GM21447 (cell line): ENCODE results near the gene CHKA.

Experiments used
- ATAC-seq: cut with Tn5 transposase; IDR thresholded peaks from one replicate; pipeline ENCODE4 v1.9.1; 2021; ENCODE audit not compliant: unreplicated experiment

CHKA gene

GRCh38 chr11:68004551-68005335, 116.4 kb downstream of the CHKA start:
- no peak for ATAC-seq

GRCh38 chr11:68003846-68004550, 117.2 kb downstream of the CHKA start, which contains the start of gene UNC93B1:
TSS of gene UNC93B1 (minus strand) at chr11:68004097. CDS start at chr11:68004043, 54 bp downstream.
- no peak for ATAC-seq

GRCh38 chr11:68002938-68003845, 118.0 kb downstream of the CHKA start:
- ATAC-seq = no peak
